ENCODE data around the gene GCNT1.

DNA sequence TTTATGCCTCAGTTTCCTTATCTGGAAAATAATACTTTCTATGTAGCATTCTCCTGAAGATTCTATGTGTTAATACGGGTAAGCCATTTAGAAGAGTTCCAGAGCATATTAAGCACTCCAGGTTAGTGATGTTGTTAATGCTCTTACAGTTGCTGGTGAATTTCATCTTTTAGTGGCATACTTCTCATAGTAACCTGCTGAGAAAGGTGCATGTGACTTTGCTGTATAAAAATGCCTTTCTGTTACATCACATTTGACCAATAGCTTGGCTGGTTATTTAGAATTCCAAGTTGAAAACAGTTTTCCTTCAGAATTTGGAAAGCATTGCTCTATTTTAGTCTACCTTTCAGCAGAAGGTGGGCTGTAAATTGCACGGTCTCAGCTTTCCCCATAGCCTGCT lies 27.2 kb downstream of the GCNT1 start:
- TF ChIP-seq, protein P1, sequence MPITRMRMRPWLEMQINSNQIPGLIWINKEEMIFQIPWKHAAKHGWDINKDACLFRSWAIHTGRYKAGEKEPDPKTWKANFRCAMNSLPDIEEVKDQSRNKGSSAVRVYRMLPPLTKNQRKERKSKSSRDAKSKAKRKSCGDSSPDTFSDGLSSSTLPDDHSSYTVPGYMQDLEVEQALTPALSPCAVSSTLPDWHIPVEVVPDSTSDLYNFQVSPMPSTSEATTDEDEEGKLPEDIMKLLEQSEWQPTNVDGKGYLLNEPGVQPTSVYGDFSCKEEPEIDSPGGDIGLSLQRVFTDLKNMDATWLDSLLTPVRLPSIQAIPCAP (CRISPR knock-in tag; IDR thresholded peaks at IDR 0.05) = no peak
- TF ChIP-seq FOXP1 (CRISPR knock-in tag; IDR thresholded peaks at IDR 0.05; ENCODE audit: borderline replicate concordance) (no peak), ELF4 (CRISPR knock-in tag; IDR thresholded peaks at IDR 0.05; ENCODE audit: low read depth) (no peak), KAT7 (CRISPR knock-in tag; IDR thresholded peaks at IDR 0.05; ENCODE audit: borderline replicate concordance) (no peak), NR2C2 (CRISPR knock-in tag; IDR thresholded peaks at IDR 0.05) (no peak), ZBTB21 (CRISPR knock-in tag; IDR thresholded peaks at IDR 0.05; ENCODE audit: borderline replicate concordance) (no peak), TCF7 (CRISPR knock-in tag; IDR thresholded peaks at IDR 0.05; ENCODE audit: low read depth) (no peak), TEAD4 (CRISPR knock-in tag; IDR thresholded peaks at IDR 0.05) (no peak), ESRRA (CRISPR knock-in tag; IDR thresholded peaks at IDR 0.05; ENCODE audit: borderline replicate concordance) (no peak), SP1 (CRISPR knock-in tag; conservative IDR thresholded peaks at IDR 0.05) (no peak), NR3C1 (CRISPR knock-in tag; conservative IDR thresholded peaks at IDR 0.05; ENCODE audit: low read depth) (no peak)
- TF ChIP-seq, protein P2, sequence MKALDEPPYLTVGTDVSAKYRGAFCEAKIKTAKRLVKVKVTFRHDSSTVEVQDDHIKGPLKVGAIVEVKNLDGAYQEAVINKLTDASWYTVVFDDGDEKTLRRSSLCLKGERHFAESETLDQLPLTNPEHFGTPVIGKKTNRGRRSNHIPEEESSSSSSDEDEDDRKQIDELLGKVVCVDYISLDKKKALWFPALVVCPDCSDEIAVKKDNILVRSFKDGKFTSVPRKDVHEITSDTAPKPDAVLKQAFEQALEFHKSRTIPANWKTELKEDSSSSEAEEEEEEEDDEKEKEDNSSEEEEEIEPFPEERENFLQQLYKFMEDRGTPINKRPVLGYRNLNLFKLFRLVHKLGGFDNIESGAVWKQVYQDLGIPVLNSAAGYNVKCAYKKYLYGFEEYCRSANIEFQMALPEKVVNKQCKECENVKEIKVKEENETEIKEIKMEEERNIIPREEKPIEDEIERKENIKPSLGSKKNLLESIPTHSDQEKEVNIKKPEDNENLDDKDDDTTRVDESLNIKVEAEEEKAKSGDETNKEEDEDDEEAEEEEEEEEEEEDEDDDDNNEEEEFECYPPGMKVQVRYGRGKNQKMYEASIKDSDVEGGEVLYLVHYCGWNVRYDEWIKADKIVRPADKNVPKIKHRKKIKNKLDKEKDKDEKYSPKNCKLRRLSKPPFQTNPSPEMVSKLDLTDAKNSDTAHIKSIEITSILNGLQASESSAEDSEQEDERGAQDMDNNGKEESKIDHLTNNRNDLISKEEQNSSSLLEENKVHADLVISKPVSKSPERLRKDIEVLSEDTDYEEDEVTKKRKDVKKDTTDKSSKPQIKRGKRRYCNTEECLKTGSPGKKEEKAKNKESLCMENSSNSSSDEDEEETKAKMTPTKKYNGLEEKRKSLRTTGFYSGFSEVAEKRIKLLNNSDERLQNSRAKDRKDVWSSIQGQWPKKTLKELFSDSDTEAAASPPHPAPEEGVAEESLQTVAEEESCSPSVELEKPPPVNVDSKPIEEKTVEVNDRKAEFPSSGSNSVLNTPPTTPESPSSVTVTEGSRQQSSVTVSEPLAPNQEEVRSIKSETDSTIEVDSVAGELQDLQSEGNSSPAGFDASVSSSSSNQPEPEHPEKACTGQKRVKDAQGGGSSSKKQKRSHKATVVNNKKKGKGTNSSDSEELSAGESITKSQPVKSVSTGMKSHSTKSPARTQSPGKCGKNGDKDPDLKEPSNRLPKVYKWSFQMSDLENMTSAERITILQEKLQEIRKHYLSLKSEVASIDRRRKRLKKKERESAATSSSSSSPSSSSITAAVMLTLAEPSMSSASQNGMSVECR (CRISPR knock-in tag; IDR thresholded peaks at IDR 0.05; ENCODE audit: borderline replicate concordance) = no peak
- TF ChIP-seq, protein P3, sequence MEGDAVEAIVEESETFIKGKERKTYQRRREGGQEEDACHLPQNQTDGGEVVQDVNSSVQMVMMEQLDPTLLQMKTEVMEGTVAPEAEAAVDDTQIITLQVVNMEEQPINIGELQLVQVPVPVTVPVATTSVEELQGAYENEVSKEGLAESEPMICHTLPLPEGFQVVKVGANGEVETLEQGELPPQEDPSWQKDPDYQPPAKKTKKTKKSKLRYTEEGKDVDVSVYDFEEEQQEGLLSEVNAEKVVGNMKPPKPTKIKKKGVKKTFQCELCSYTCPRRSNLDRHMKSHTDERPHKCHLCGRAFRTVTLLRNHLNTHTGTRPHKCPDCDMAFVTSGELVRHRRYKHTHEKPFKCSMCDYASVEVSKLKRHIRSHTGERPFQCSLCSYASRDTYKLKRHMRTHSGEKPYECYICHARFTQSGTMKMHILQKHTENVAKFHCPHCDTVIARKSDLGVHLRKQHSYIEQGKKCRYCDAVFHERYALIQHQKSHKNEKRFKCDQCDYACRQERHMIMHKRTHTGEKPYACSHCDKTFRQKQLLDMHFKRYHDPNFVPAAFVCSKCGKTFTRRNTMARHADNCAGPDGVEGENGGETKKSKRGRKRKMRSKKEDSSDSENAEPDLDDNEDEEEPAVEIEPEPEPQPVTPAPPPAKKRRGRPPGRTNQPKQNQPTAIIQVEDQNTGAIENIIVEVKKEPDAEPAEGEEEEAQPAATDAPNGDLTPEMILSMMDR (IDR thresholded peaks at IDR 0.05) = no peak
- TF ChIP-seq, protein P4, sequence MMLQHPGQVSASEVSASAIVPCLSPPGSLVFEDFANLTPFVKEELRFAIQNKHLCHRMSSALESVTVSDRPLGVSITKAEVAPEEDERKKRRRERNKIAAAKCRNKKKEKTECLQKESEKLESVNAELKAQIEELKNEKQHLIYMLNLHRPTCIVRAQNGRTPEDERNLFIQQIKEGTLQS (CRISPR knock-in tag; conservative IDR thresholded peaks at IDR 0.05) = no peak

All from WTC11 (cell line).